ENCODE results near the gene KANSL1L. TPM values are rescaled to one million over a fixed set of nuclear protein-coding genes. Genes with fewer than 3 reads are reported as not detected.

KANSL1L gene
- total RNA-seq, 2 donors from 2014 or later, result 36.1 to 40.3 TPM

- no peak for DNase-seq (ENCODE audit: low spot score)
- Histone ChIP-seq H3K27me3 (replicated peaks; ENCODE audit: insufficient read depth) (no peaks in the 10 kb centered on the region), H3K9me3 (no peaks in the 10 kb centered on the region), H3K4me3 (no peak overlapping the region), H3K36me3 (no peaks in the 10 kb centered on the region), H3K4me1 (replicated peaks) (no peaks in the 10 kb centered on the region), H3K27ac (no peak overlapping the region)
- TF ChIP-seq POLR2A (IDR thresholded peaks at IDR 0.05) (no peak), CTCF (IDR thresholded peaks at IDR 0.05) (no peak), POLR2AphosphoS5 (IDR thresholded peaks at IDR 0.05) (no peak)
- intact Hi-C loops (cut with DNase I), result no loop called here
- 76% methylated on average over 3 of the region's 3 CpGs for WGBS
Measured at GRCh38 chr2:210038078-210038477, 133.1 kb downstream of the KANSL1L start.

DNA sequence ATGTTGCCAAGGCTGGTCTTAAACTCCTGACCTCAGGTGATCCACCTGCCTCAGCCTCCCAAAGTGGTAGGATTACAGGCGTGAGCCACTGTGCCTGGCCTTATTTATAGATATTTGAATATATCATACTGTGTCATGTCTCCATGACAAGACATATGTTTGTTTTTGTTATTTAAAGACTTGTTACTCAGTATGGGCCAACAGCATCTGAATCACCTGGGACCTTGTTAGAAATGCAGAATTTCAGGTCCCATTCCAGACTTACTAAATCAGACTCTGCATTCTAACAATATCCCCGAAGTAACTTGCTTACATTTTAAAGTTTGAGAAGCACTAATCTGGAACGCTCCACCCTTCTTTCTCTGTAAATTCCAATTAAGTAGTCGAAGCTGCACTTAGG, 135.5 kb downstream of the KANSL1L start:
- intact Hi-C loops (cut with DNase I), result no loop called here
- no peaks in the 10 kb centered on the region for H3K4me1 ChIP-seq (replicated peaks)
- H3K27ac ChIP-seq, result no peak overlapping the region
- H3K27me3 ChIP-seq (replicated peaks; ENCODE audit: insufficient read depth), result no peaks in the 10 kb centered on the region
- no peak overlapping the region for H3K4me3 ChIP-seq
- H3K36me3 ChIP-seq, result no peaks in the 10 kb centered on the region
- H3K9me3 ChIP-seq, result no peaks in the 10 kb centered on the region
- TF ChIP-seq POLR2AphosphoS5 (IDR thresholded peaks at IDR 0.05), result no peak
- TF ChIP-seq CTCF (IDR thresholded peaks at IDR 0.05), result no peak
- no peak for TF ChIP-seq POLR2A (IDR thresholded peaks at IDR 0.05)
- no peak for DNase-seq (ENCODE audit: low spot score)
- 96% methylated on average over 4 of the region's 4 CpGs for WGBS

- intact Hi-C loops (cut with DNase I), result no loop called here
- no peak overlapping the region for H3K4me3 ChIP-seq
- no peak for DNase-seq (ENCODE audit: low spot score)
- H3K36me3 ChIP-seq, result no peaks in the 10 kb centered on the region
- no peak overlapping the region for H3K27ac ChIP-seq
- H3K4me1 ChIP-seq (replicated peaks), result no peaks in the 10 kb centered on the region
- 83% methylated on average over 2 of the region's 2 CpGs for WGBS
- TF ChIP-seq CTCF (IDR thresholded peaks at IDR 0.05) (no peak), POLR2A (IDR thresholded peaks at IDR 0.05) (no peak), POLR2AphosphoS5 (IDR thresholded peaks at IDR 0.05) (no peak)
- no peaks in the 10 kb centered on the region for H3K9me3 ChIP-seq
- no peaks in the 10 kb centered on the region for H3K27me3 ChIP-seq (replicated peaks; ENCODE audit: insufficient read depth)
Measured at GRCh38 chr2:210034087-210034683, 137.0 kb downstream of the KANSL1L start.

- intact Hi-C loops (cut with DNase I), result no loop called here
- Histone ChIP-seq H3K27me3 (replicated peaks; ENCODE audit: insufficient read depth) (no peaks in the 10 kb centered on the region), H3K36me3 (no peaks in the 10 kb centered on the region), H3K9me3 (no peaks in the 10 kb centered on the region), H3K27ac (no peak overlapping the region), H3K4me3 (no peak overlapping the region), H3K4me1 (replicated peaks) (no peaks in the 10 kb centered on the region)
- no peak for DNase-seq (ENCODE audit: low spot score)
- WGBS, result 49% methylated on average over 2 of the region's 2 CpGs
- TF ChIP-seq POLR2A (IDR thresholded peaks at IDR 0.05) (no peak), CTCF (IDR thresholded peaks at IDR 0.05) (no peak), POLR2AphosphoS5 (IDR thresholded peaks at IDR 0.05) (no peak)
Measured at GRCh38 chr2:210028178-210028577, 143.0 kb downstream of the KANSL1L start.

DNA sequence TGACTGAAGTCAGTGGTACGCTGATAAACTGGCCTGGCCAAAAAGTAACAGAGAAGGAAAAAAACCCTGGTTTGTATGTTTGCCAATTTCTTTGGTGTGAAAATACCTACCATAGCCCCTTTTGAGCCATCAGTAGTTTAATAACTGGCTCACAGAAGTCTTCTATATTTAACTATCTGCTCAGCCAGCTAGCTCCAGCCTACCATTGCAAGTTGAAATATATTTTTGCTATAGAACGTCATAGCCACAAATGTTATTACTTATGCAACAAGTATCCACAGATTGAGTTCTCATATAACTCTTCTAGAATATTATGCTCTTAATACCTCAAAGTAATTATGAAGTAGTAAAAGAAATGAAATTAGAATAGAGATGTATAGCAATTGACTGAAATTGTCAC, 143.6 kb downstream of the KANSL1L start:
- no peak overlapping the region for H3K27ac ChIP-seq
- no peaks in the 10 kb centered on the region for H3K9me3 ChIP-seq
- no peak for TF ChIP-seq POLR2A (IDR thresholded peaks at IDR 0.05)
- no peak for TF ChIP-seq CTCF (IDR thresholded peaks at IDR 0.05)
- TF ChIP-seq POLR2AphosphoS5 (IDR thresholded peaks at IDR 0.05), result no peak
- intact Hi-C loops (cut with DNase I), result no loop called here
- no peaks in the 10 kb centered on the region for H3K36me3 ChIP-seq
- 85% methylated on average over 2 of the region's 2 CpGs for WGBS
- H3K27me3 ChIP-seq (replicated peaks; ENCODE audit: insufficient read depth), result no peaks in the 10 kb centered on the region
- H3K4me3 ChIP-seq, result no peak overlapping the region
- no peak for DNase-seq (ENCODE audit: low spot score)
- H3K4me1 ChIP-seq (replicated peaks), result no peaks in the 10 kb centered on the region
